Glomerular endothelial cell (primary cell): ENCODE measurements around the gene KDELR1. TPM values are rescaled to one million over a fixed set of nuclear protein-coding genes. Genes with fewer than 3 reads are reported as not detected.

Source experiments
- DNase-seq: peaks from one replicate; pipeline ENCODE4 v3.0.0-alpha.2; 2011; ENCODE audit warnings: low read depth, low spot score; ENCODE audit errors: extremely low read depth
- total RNA-seq: library from RNA; depleted of rRNA; stranded (reverse); fragments of >200 nt; gene quantifications from 2 replicates; pipeline ENCODE4 v1.2.3, GENCODE V29; 2015

Gene KDELR1
- total RNA-seq: 174 and 177 TPM in 2 replicates

DNA sequence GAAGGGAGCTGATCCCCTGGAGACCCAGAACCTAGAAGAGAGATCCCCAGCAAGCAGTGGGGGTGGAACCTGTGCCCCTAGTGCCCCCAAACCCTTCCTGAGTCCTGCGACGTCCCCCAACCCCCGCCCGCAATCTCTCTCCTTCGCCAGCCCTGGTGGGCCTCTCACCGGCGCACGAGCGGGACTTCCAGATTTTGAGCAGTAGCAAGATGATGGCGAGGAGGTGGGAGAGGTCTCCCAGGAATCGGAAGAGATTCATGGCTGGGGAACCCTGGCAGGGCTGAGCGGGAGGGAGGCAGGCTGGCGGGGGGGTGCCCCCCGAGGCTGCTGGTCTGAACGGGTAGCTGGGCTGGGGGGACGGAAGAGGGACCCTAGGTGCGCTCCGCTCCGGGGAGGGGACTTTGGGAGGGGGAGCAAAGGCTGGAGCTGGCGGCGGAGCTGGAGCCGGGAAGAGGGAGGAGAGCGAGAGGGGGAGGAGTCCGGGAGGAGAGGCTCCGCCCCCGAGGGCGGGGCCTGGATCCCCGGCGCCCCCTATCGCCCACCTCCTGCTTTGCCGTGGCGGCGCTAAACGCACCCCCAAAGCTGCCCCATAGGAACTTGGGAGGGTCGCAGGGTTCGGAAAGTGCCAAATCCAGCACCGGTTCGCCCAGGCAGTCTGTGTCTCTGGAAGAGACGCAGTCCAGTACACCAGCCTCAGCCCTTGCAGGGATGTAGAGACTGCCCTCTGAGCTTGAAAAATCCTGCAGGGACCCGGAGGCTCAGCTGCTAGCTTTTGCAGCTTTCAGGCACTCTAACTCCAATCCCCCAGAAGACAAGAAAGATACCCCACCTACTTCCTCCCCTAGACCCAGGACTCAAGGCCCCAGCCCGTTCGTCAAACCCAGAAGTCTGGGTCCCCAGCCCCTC, at the start of gene KDELR1:
Gene KDELR1, minus strand, starts transcription at position 452 of the 906 bp plus-strand sequence. Its CDS starts 193 bp downstream, at position 259.
- no peak for DNase-seq

GRCh38 chr19:48436586-48436985, 45.2 kb upstream of the KDELR1 start:
- no peak for DNase-seq

DNA sequence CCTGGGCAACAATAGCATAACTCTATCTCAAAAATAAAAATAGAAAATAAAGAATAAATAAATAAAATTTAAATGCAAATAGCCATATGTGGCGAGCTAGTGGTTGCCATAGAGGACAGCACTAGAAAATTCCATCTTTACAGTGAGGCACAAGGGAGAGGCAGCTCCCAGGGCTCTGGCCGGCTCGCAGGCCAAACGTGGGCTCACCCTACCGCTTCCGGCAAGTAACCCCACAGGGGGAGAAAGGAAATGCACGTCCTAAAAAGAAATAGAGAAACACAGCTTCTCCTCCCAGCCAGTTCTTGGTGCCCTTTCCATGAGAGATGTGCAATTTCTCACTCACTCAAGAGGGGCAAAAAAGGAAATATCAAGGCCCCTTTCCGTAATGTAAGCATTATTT, 42.0 kb upstream of the KDELR1 start:
- no peak for DNase-seq

DNA sequence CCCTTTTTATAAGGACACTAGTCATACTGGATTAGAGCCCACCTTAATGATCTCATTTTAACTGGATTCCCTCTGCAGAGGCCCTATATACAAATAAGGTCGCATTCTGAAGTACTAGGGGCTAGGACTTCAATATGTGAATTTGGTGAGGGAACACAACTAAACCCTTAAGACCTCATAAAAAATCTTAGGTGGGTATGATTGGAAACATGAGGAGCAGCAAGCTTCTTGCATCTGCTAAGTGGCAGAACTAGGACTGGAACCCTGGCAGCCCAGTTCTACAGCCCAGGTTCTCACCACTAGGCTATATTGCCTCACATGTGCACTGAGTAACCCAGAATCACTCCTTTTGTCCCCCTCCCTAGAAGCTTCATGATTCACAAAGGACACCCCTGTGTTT, 37.3 kb upstream of the KDELR1 start:
- no peak for DNase-seq

DNA sequence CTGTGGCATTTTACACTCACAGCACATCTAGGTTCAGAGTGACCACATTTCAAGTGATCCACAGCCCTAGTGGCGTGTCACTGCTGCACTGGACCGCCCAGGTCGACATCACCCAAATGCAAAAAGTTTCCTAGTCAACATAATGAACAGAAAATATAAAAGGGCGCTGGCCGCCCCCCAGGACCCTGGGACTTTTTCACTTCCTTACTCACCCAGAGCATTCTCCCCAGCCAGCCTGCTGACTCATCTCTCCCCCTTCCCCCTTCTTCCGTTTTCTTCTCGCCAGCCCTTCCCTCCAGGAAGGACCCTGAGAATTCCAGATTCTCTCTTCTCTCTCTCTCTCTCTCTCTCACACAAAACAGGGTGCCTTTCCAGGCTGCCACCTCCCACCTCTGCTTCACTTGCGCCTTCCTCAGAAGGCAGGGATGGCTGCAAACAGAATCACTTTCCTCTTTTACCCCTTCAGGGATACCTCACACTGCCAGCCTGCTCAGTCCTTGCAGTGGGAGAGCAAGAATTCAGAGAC, 33.4 kb upstream of the KDELR1 start:
- DNase-seq: no peak

- no peak for DNase-seq
These were observed 30.2 kb upstream of the KDELR1 start for GRCh38 chr19:48421548-48421947.

DNA sequence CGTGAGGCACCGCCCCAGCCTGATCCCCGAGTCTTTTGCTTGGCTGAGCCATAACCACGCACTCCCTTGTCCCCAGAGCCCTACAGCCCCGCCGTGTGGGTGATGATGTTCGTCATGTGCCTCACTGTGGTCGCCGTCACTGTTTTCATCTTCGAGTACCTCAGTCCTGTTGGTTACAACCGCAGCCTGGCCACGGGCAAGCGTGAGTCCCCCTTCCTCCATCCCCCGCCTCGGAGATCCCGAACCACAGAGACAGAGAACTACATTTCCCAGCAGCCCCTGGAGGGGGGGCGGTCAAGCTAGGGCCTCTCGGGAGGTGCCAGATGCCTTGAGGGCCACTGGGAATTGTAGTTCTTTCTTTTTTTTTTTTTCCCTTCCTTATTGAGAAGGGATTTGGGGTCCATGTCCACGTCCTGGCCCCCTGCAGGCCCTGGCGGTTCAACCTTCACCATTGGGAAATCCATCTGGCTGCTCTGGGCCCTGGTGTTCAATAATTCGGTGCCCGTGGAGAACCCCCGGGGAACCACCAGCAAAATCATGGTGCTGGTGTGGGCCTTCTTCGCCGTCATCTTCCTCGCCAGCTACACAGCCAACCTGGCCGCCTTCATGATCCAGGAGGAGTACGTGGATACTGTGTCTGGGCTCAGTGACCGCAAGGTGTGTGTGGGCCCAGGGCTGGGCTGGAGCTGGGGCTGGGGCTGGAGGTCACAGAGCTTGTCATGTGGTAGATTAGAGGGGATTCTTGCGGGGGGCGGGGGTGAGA, 28.0 kb upstream of the KDELR1 start:
- no peak for DNase-seq

DNA sequence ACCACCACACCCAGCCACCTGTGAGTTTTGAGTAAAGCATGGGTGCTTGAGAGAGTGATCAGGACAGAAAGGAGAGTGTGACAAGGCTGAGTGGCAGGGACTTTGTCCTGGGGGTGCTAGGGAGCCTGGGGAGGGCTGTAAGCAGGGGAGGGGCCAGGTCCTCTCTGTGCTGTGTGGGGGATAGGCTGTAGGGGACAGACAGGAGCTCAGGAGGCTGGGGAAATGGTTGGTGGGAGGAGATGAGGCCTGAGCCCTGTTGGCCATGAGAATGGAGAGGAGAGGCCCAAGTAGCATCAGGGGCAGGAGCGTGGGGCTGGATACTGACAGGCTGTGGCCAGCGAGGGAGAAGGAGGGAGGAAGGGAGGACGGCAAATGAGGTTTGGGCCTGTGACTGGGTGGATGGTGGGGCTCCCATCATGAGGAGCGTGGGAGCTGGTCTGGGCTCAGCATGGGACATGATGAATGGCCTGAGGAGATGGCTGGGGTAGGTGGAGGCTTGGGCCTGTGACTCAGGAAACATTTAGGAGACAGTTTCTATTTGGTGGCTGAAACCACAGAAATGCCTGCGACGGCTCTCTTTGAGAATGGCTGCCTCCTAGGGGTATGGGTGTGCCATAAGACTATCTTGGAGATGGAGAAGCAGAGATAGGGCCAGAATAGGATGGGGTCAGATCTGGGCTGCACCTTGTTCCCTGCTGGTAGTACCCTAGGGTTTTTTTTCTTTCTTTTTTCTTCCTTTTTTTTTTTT, 27.1 kb upstream of the KDELR1 start:
- no peak for DNase-seq

GRCh38 chr19:48417421-48417820, 26.1 kb upstream of the KDELR1 start:
- no peak for DNase-seq

- DNase-seq: no peak
These were observed 24.5 kb upstream of the KDELR1 start for GRCh38 chr19:48415806-48416221.

DNA sequence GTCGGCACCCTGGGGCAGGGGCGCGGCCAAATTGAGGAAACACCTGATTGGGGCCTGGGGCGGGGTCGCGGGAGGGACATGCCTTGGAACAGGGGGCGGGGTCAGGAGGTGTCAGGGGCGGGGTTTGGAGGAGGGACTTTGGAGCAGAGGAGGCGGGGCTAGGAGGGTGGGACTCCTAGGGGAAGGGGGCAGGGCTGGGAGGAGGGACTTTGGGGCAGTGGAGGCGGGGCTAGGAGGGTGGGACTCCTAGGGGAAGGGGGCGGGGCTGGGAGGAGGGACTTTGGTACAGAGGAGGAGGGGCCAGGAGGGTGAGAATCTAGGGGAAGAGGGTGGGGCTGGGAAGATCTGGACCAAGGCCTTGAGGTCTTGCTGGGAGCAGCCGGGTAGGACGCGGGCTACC, 24.0 kb upstream of the KDELR1 start:
- no peak for DNase-seq

DNA sequence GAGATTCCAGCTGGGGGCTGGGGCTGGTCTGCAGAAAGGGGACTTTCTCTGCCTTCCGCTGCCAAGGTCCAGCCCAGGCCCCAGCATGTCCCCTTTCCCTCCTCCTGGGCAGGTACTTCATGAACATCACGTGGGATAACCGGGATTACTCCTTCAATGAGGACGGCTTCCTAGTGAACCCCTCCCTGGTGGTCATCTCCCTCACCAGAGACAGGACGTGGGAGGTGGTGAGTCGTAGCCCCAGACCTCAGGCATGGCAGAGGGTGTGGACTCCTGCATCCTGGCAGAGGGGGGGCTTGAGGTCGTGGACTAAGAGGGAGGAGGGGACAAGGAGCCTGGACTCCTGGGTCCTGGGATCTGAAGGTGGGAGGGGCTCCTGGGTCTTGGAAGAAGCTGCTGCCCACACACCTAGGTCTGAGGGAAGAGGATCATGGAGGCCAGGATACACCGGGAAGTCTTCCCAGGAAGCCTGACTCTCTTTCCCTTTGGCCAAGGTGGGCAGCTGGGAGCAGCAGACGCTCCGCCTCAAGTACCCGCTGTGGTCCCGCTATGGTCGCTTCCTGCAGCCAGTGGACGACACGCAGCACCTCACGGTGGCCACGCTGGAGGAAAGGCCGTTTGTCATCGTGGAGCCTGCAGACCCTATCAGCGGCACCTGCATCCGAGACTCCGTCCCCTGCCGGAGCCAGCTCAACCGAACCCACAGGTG, 22.7 kb upstream of the KDELR1 start:
- no peak for DNase-seq

DNA sequence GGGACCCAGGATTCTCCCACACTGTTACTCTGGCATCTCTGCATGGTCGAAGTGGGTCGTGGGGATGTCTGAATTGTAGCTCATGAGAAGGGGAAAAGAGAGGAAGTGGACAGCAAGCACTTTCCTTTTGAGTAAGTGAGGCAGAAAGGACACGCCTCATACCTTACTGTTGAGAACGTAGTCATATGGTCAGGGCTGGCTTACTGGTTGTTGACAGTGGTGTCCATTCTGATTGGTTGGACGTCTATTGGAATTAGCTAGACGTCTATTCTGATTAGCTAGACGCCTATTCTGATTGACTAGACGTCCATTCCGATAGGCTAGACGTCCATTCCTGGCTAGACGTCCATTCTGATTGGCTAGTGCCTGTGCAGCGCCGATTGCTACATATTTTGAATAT, 14.5 kb upstream of the KDELR1 start:
- no peak for DNase-seq

DNA sequence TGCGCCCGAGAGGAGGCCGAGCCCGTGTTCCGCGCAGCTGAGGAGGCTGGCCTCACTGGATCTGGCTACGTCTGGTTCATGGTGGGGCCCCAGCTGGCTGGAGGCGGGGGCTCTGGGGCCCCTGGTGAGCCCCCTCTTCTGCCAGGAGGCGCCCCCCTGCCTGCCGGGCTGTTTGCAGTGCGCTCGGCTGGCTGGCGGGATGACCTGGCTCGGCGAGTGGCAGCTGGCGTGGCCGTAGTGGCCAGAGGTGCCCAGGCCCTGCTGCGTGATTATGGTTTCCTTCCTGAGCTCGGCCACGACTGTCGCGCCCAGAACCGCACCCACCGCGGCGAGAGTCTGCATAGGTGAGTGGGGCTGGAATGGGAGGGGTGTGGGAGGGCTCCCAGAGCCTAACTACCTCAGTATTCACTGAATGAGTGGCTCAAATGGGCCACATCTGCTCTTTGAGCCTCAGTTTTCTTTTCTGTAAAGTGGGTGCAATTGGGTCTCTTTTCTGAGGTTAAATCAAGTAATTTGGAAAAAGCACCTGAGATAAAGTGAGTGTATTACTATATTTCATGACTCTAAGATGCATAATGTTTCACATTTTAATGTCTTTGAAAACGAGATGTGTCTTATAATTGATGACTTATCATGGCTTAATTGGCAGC, 13.8 kb upstream of the KDELR1 start:
- no peak for DNase-seq

DNA sequence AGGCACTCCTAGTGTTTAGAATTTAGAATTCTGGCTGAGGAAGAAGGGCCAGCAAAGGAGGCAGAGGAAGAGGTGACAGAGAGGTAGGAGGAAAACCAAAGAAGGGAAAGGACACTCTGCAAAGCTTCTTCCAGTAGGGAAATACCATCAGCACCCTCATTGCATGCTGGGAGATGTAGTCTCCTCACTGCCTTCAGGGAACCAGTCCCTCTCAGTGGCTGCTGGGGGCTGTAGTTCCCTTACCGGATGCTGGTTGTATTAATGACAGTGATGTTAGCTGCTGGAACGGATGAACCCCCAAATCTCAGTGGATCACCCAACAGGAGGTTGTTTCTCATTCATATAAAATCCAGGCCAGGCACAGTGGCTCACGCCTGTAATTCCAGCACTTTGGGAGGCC, 12.3 kb upstream of the KDELR1 start:
- no peak for DNase-seq

DNA sequence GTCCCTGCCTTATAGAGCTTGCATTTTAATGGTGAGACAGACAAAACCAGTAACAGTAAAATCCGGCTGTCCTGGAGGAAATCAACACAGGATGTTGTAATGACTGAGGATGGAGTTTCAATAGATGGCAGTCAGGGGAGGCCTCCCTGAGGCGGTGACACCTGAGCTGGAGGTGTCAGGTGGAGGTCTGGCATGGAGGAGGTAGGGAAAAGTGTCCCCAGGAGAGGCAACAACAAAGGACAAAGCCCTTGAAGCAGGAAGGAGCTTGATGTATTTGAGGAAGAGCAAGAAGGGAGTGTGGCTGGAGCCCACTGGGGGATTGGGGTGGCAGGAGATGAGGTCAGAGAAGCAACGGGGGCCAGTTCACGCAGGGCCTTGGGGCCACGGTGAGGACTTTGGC, 9.9 kb upstream of the KDELR1 start:
- DNase-seq: no peak

- DNase-seq: no peak
These were observed 8.8 kb upstream of the KDELR1 start for GRCh38 chr19:48400018-48400742.

DNA sequence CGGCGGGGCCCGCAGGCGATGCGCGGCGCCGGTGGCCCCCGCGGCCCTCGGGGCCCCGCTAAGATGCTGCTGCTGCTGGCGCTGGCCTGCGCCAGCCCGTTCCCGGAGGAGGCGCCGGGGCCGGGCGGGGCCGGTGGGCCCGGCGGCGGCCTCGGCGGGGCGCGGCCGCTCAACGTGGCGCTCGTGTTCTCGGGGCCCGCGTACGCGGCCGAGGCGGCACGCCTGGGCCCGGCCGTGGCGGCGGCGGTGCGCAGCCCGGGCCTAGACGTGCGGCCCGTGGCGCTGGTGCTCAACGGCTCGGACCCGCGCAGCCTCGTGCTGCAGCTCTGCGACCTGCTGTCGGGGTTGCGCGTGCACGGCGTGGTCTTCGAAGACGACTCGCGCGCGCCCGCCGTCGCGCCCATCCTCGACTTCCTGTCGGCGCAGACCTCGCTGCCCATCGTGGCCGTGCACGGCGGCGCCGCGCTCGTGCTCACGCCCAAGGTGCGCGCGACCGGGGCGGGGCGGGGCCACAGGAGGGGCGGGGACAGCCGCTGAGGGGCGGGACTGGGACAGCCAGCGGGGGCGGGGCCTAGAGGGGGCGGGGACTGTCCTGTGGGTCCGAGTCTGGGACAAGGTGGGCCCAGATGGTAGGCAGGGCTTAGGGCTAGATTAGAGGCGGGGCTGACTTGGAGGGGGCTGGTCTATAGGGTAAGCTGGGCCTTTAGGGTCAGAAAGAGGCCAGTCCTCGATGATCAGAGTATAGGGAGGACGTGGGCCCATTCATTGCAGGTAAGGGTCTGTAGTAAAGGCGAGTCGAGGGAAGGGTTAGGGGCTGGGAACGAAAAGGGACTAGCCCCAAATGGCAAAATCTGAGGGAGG, 7.3 kb upstream of the KDELR1 start:
- no peak for DNase-seq

DNA sequence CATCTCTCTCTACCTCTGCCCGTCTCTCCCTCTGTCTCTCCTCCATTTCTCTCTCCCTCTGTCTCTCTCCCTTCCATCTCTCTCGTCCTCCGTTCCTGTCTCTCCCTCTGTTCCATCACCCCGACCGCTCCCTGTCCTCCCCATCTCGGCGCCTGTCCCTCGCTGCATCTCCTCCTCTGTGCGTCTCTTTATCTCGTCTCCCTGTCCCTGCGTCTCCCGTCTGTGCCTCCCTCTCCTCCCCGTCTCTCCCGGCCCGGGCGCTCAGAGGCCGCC, 6.7 kb upstream of the KDELR1 start:
- no peak for DNase-seq
